Glutamatergic neuron (in vitro differentiated cells): ENCODE results near the gene TRPM3. TPM values are rescaled to one million over a fixed set of nuclear protein-coding genes. Genes with fewer than 3 reads are reported as not detected.

ENCODE experiments used
- DNase-seq: peaks from one replicate; pipeline ENCODE4 v3.0.0; 2022
- H3K27ac Mint-ChIP-seq: one replicate; pipeline ENCODE4 v1.8.0; 2020; ENCODE audit warnings: mild to moderate bottlenecking, mixed read lengths, inconsistent platforms; ENCODE audit not compliant: unreplicated experiment
- H3K27me3 Mint-ChIP-seq: one replicate; pipeline ENCODE4 v1.8.0; 2020; ENCODE audit warnings: mild to moderate bottlenecking, moderate library complexity, mixed read lengths, inconsistent platforms; ENCODE audit not compliant: unreplicated experiment
- H3K36me3 Mint-ChIP-seq: one replicate; pipeline ENCODE4 v1.8.0; 2020; ENCODE audit warnings: mild to moderate bottlenecking, mixed read lengths, inconsistent platforms; ENCODE audit not compliant: unreplicated experiment
- H3K4me1 Mint-ChIP-seq: one replicate; pipeline ENCODE4 v1.8.0; 2020; ENCODE audit warnings: mild to moderate bottlenecking, low read depth, mixed read lengths, inconsistent platforms; ENCODE audit not compliant: unreplicated experiment
- H3K4me3 Mint-ChIP-seq: one replicate; pipeline ENCODE4 v1.8.0; 2020; ENCODE audit warnings: mild to moderate bottlenecking, mixed read lengths, inconsistent platforms; ENCODE audit not compliant: unreplicated experiment
- H3K9me3 Mint-ChIP-seq: one replicate; pipeline ENCODE4 v1.8.0; 2020; ENCODE audit warnings: mild to moderate bottlenecking, moderate library complexity, mixed read lengths, inconsistent platforms; ENCODE audit not compliant: unreplicated experiment
- total RNA-seq: library from RNA; stranded (reverse); fragmentation: NEBNext Ultra II Directional; extraction: Animal tissue kit (Norgen Biotek cat#: 25700); gene quantifications from one replicate; pipeline ENCODE4 v1.2.1, GENCODE V29; 2021; ENCODE audit not compliant: unreplicated experiment
- TF ChIP-seq, protein P1 (sequence below): fragments of 200-600 bp; sonication (generic); IDR thresholded peaks from one replicate; pipeline ENCODE4 v1.5.0; 2021; ENCODE audit not compliant: partially characterized antibody, unreplicated experiment

The TRPM3 gene
- total RNA-seq, 1 donor from 2014 or later = 3.3 TPM

DNA sequence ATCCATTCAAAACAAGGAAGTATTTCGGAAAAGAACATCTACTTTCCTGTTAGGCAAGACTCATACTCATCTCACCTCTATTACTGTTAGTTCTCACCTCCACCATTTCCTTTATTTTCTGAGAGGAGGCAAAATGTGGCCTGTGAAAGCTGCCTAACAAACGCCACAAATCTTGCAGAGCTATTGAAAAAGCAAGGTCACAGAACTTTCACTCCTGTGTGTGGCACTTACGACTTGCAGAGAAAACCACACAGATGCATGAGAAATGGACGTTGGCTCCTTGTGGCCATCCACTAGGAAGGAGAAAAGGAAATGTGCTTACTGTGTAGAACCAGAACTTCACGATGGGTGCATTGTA, 511.2 kb downstream of the TRPM3 start:
- Mint-ChIP-seq H3K9me3 (no peaks in the 10 kb centered on the region), H3K36me3 (no peaks in the 10 kb centered on the region), H3K4me1 (peaks cover 3% of the 10 kb centered on the region), H3K27ac (no peak overlapping the region), H3K4me3 (no peak overlapping the region), H3K27me3 (peaks cover 2% of the 10 kb centered on the region)
- DNase-seq = no peak
- TF ChIP-seq, protein P1, sequence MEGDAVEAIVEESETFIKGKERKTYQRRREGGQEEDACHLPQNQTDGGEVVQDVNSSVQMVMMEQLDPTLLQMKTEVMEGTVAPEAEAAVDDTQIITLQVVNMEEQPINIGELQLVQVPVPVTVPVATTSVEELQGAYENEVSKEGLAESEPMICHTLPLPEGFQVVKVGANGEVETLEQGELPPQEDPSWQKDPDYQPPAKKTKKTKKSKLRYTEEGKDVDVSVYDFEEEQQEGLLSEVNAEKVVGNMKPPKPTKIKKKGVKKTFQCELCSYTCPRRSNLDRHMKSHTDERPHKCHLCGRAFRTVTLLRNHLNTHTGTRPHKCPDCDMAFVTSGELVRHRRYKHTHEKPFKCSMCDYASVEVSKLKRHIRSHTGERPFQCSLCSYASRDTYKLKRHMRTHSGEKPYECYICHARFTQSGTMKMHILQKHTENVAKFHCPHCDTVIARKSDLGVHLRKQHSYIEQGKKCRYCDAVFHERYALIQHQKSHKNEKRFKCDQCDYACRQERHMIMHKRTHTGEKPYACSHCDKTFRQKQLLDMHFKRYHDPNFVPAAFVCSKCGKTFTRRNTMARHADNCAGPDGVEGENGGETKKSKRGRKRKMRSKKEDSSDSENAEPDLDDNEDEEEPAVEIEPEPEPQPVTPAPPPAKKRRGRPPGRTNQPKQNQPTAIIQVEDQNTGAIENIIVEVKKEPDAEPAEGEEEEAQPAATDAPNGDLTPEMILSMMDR = no peak

DNA sequence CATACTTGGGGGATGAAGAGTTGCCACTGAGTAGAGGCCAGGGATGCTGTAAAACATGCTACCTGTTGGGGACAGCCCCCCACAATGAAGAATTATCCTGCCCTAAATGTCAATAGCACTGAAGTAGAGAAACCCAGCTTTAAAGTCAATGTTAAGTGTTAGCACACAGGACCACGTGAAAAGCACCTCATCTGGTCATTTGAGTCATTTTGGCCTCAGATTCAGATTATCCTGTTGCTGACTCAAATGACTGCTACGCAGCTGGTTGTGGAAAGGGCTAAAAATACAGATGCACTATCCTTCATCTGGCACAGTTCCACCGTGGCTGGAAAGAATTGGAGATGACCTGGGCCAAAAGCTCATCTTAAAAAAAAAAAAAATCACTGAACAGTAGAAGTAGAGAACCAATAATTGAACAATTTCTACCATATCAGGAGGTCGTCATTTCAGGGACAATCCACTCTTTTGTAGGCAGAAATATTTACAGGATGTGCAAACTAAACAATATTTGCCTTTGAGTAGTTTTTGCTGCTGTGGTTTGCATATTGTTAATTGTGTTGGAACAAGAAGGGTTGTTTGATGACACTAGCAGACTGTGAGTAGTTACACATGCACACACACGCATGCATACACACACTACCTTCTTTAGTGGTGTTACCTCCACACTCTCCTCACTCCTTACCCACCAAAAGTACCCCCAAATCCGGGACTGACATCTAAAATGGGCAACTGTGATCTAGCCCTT, 511.7 kb downstream of the TRPM3 start:
- Mint-ChIP-seq H3K36me3 (no peaks in the 10 kb centered on the region), H3K27ac (no peak overlapping the region), H3K4me3 (no peak overlapping the region), H3K27me3 (peaks cover 2% of the 10 kb centered on the region), H3K9me3 (no peaks in the 10 kb centered on the region), H3K4me1 (no peaks in the 10 kb centered on the region)
- TF ChIP-seq, protein P1 = no peak
- DNase-seq = no peak

DNA sequence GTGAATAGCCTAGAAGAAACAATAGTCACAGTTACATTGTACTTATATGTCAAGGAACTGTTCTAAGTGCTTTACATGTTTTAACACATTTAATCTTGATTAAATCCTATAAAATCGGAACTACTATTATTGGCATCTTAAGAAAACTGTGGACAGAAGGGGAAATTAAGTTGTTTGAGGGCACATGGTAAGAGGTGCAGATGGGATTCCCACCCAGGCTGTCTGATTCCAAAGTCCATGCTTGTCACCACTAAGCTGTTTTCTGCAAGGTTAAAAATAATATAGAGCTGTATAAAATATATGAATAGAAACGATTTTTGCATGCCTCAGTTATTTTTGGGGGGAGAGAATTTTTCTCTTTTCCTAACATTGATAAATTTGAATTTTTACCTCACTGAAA, 512.4 kb downstream of the TRPM3 start:
- Mint-ChIP-seq H3K4me1 (no peaks in the 10 kb centered on the region), H3K36me3 (no peaks in the 10 kb centered on the region), H3K27me3 (peaks cover 2% of the 10 kb centered on the region), H3K4me3 (no peak overlapping the region), H3K27ac (no peak overlapping the region), H3K9me3 (no peaks in the 10 kb centered on the region)
- TF ChIP-seq, protein P1 = no peak
- DNase-seq = no peak

DNA sequence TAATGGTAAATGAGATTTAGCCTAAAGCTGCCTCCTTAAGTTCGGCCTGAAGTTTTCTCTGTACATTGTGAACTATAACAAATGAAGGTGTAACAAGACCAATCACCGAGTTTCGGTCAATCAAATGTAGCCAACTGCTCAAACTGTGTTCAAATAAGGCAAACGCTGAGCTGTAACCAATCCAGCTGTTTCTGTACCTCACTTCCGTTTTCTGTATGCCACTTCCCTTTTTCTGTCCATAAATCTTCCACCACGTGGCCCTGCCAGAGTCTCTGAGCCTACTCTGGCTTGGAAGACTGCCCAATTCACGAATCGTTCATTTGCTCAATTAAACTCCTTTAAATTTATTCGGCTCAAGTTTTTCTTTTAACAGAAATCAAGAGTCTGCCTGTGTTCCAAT, 513.5 kb downstream of the TRPM3 start:
- Mint-ChIP-seq H3K36me3 (no peaks in the 10 kb centered on the region), H3K27ac (no peak overlapping the region), H3K4me3 (no peak overlapping the region), H3K27me3 (peaks cover 2% of the 10 kb centered on the region), H3K9me3 (no peaks in the 10 kb centered on the region), H3K4me1 (no peaks in the 10 kb centered on the region)
- TF ChIP-seq, protein P1 = no peak
- no peak for DNase-seq

DNA sequence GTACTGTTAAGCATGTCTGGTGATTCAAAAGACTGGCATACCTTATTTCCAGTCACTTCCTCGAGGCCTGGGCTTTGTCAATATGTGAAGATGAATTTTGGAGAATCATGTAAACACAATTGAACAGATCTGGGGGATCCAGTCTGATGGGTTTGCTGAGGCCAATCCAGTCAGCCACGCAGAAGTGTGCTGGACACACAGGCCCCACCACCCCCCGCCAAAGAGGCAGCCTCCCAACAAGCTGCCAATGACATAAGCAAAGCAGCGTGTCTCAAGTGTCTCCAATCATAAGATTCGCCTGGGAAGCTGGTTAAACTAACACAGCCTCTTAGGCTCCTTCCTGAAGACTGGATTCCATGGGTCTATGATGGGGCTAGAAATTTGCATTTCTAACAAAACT, 514.1 kb downstream of the TRPM3 start:
- H3K4me1 Mint-ChIP-seq = no peaks in the 10 kb centered on the region

More for the DNA sequence above, 514.1 kb downstream of the TRPM3 start:
- TF ChIP-seq, protein P1 = no peak
- H3K27ac Mint-ChIP-seq = no peak overlapping the region
- H3K4me3 Mint-ChIP-seq = no peak overlapping the region
- no peaks in the 10 kb centered on the region for H3K36me3 Mint-ChIP-seq
- H3K9me3 Mint-ChIP-seq = no peaks in the 10 kb centered on the region
- peaks cover 2% of the 10 kb centered on the region for H3K27me3 Mint-ChIP-seq
- no peak for DNase-seq
